H9 (cell line): ENCODE results near the gene PTPRS. TPM values are rescaled to one million over a fixed set of nuclear protein-coding genes. Genes with fewer than 3 reads are reported as not detected.
A peak's percentile ranks its signal among the peaks of the same experiment; 100 is the strongest.

Experiments used
- DNase-seq: peaks from one replicate; pipeline ENCODE4 v3.0.0-alpha.2; 2017
- H2AFZ ChIP-seq: one replicate; pipeline ENCODE4 v1.6.1; 2013; ENCODE audit warnings: mild to moderate bottlenecking, low read length, control low read depth, moderate library complexity
- H2AK5ac ChIP-seq: 2 replicates; pipeline ENCODE4 v1.6.1; 2013; ENCODE audit warnings: low read length, control low read depth, mixed read lengths; ENCODE audit not compliant: insufficient read length
- H2BK120ac ChIP-seq: one replicate; pipeline ENCODE4 v1.6.1; 2013; ENCODE audit warnings: low read depth, mild to moderate bottlenecking, low read length, control low read depth, inconsistent platforms; ENCODE audit not compliant: poor library complexity, severe bottlenecking
- H2BK12ac ChIP-seq: 2 replicates; pipeline ENCODE4 v1.6.1; 2013; ENCODE audit warnings: low read length, control low read depth, mixed read lengths, low read depth; ENCODE audit not compliant: insufficient read length
- H2BK15ac ChIP-seq: 2 replicates; pipeline ENCODE4 v1.6.1; 2013; ENCODE audit warnings: low read depth, low read length, control low read depth
- H2BK20ac ChIP-seq: one replicate; pipeline ENCODE4 v1.6.1; 2013; ENCODE audit warnings: low read depth, mild to moderate bottlenecking, low read length, control low read depth, inconsistent platforms; ENCODE audit not compliant: poor library complexity, severe bottlenecking
- H2BK5ac ChIP-seq: 2 replicates; pipeline ENCODE4 v1.6.1; 2013; ENCODE audit warnings: low read length, control low read depth, mixed read lengths; ENCODE audit not compliant: insufficient read length
- H3K14ac ChIP-seq: 2 replicates; pipeline ENCODE4 v1.6.1; 2013; ENCODE audit warnings: low read length, control low read depth; ENCODE audit not compliant: insufficient read depth
- H3K18ac ChIP-seq: 2 replicates; pipeline ENCODE4 v1.6.1; 2013; ENCODE audit warnings: low read depth, mild to moderate bottlenecking, mixed read lengths, low read length, control low read depth; ENCODE audit not compliant: insufficient read length
- H3K23ac ChIP-seq: 2 replicates; pipeline ENCODE4 v1.6.1; 2013; ENCODE audit warnings: low read length, control low read depth, mixed read lengths, low read depth; ENCODE audit not compliant: insufficient read length
- H3K23me2 ChIP-seq: 2 replicates; pipeline ENCODE4 v1.6.1; 2013; ENCODE audit warnings: low read depth, mild to moderate bottlenecking, mixed read lengths, low read length, control low read depth; ENCODE audit not compliant: insufficient read length, poor library complexity, severe bottlenecking
- H3K27ac ChIP-seq: 2 replicates; pipeline ENCODE4 v1.5.1; 2013; ENCODE audit warnings: low read length, control low read depth, mixed read lengths, low read depth; ENCODE audit not compliant: insufficient read length
- H3K27me3 ChIP-seq: 2 replicates; pipeline ENCODE4 v1.6.1; 2013; ENCODE audit warnings: low read length, control low read depth, inconsistent platforms; ENCODE audit not compliant: insufficient read depth
- H3K4ac ChIP-seq: 2 replicates; pipeline ENCODE4 v1.6.1; 2013; ENCODE audit warnings: low read depth, mild to moderate bottlenecking, control low read depth, inconsistent platforms, low read length, moderate library complexity
- H3K4me1 ChIP-seq: 2 replicates; pipeline ENCODE4 v1.6.1; 2013; ENCODE audit warnings: low read length, control low read depth, inconsistent platforms; ENCODE audit not compliant: insufficient read depth
- H3K4me2 ChIP-seq: 2 replicates; pipeline ENCODE4 v1.6.1; 2013; ENCODE audit warnings: low read length, control low read depth, mixed read lengths; ENCODE audit not compliant: insufficient read length, insufficient read depth
- H3K56ac ChIP-seq: 2 replicates; pipeline ENCODE4 v1.6.1; 2013; ENCODE audit warnings: low read depth, mild to moderate bottlenecking, mixed read lengths, low read length, control low read depth; ENCODE audit not compliant: insufficient read length
- H3K79me1 ChIP-seq: 2 replicates; pipeline ENCODE4 v1.6.1; 2013; ENCODE audit warnings: low read depth, mild to moderate bottlenecking, moderate library complexity, low read length, control low read depth, inconsistent platforms; ENCODE audit not compliant: insufficient read depth, poor library complexity, severe bottlenecking
- H3K79me2 ChIP-seq: 2 replicates; pipeline ENCODE4 v1.6.1; 2013; ENCODE audit warnings: low read length, control low read depth, inconsistent platforms; ENCODE audit not compliant: insufficient read depth
- H3K9ac ChIP-seq: 2 replicates; pipeline ENCODE4 v1.6.1; 2013; ENCODE audit warnings: low read length, control low read depth, mixed read lengths; ENCODE audit not compliant: insufficient read length; ENCODE audit errors: extremely low read depth
- H3K9me3 ChIP-seq: one replicate; pipeline ENCODE4 v1.6.1; 2013; ENCODE audit warnings: low read depth, low read length, inconsistent platforms; ENCODE audit not compliant: control insufficient read depth
- H3T11ph ChIP-seq: one replicate; pipeline ENCODE4 v1.6.1; 2013; ENCODE audit warnings: mild to moderate bottlenecking, low read length, control low read depth, inconsistent platforms
- H4K20me1 ChIP-seq: one replicate; pipeline ENCODE4 v1.6.1; 2013; ENCODE audit not compliant: control insufficient read depth, insufficient read length, insufficient read depth
- H4K5ac ChIP-seq: 2 replicates; pipeline ENCODE4 v1.6.1; 2013; ENCODE audit warnings: low read depth, mild to moderate bottlenecking, mixed read lengths, low read length, control low read depth; ENCODE audit not compliant: insufficient read length
- H4K8ac ChIP-seq: replicated peaks from 2 replicates; pipeline ENCODE4 v1.6.1; 2013; ENCODE audit warnings: low read length, control low read depth, mixed read lengths, low read depth; ENCODE audit not compliant: insufficient read length
- H4K91ac ChIP-seq: 2 replicates; pipeline ENCODE4 v1.6.1; 2013; ENCODE audit warnings: low read depth, mild to moderate bottlenecking, moderate library complexity, mixed read lengths, low read length, control low read depth; ENCODE audit not compliant: insufficient read length
- H3K27ac Mint-ChIP-seq, 3 experiments: 2 replicates in 2 of 3; 3 replicates in 1 of 3; pipeline ENCODE4 v1.8.0; 2020 to 2021; ENCODE audit warnings: mixed read lengths in 3 of 3, mild to moderate bottlenecking in 1 of 3, moderate library complexity in 1 of 3
- H3K27me3 Mint-ChIP-seq: 2 replicates; pipeline ENCODE4 v1.8.0; 2021; ENCODE audit warnings: low read depth, mild to moderate bottlenecking, moderate library complexity, mixed read lengths
- H3K36me3 Mint-ChIP-seq, 3 experiments: 2 replicates in 2 of 3; 3 replicates in 1 of 3; pipeline ENCODE4 v1.8.0; 2020 to 2021; ENCODE audit warnings: low read depth in 3 of 3, mixed read lengths in 3 of 3; ENCODE audit not compliant: insufficient read depth in 1 of 3
- H3K4me1 Mint-ChIP-seq, 2 experiments: 2 replicates each; pipeline ENCODE4 v1.8.0; 2020; ENCODE audit warnings: mixed read lengths in 2 of 2
- H3K4me3 Mint-ChIP-seq, 2 experiments: 2 replicates in 1 of 2; 3 replicates in 1 of 2; pipeline ENCODE4 v1.8.0; 2020 to 2021; ENCODE audit warnings: mild to moderate bottlenecking in 2 of 2, mixed read lengths in 2 of 2, moderate library complexity in 1 of 2
- H3K9me3 Mint-ChIP-seq, 2 experiments: 2 replicates in 1 of 2; 3 replicates in 1 of 2; pipeline ENCODE4 v1.8.0; 2020; ENCODE audit warnings: mild to moderate bottlenecking in 2 of 2, mixed read lengths in 2 of 2, moderate library complexity in 1 of 2
- CTCF ChIP-seq: fragments of 200-600 bp; sonication (generic); conservative IDR thresholded peaks from 3 replicates; pipeline ENCODE4 v1.8.0; 2021; ENCODE audit warnings: antibody characterized with exemption, mild to moderate bottlenecking
- WGBS: extraction: QIAGEN DNeasy Blood & Tissue Kit; methylation state at CpG from one replicate; pipeline ENCODE4 v1.1.7; 2013; ENCODE audit warnings: missing lambda C conversion rate, low lambda C conversion rate, mixed read lengths; ENCODE audit not compliant: insufficient read length; ENCODE audit errors: extremely low coverage; 5-methylcytosine and 5-hydroxymethylcytosine counted together
- total RNA-seq: library from RNA; stranded (reverse); gene quantifications from 2 replicates; pipeline ENCODE4 v1.2.1, GENCODE V29; 2021

The PTPRS gene
- total RNA-seq, 1 experiment from 2014 or later, result 186 TPM

- H3K27ac ChIP-seq, result no peak overlapping the region
- H3K9ac ChIP-seq, result peak overlapping the region; percentile 30
- H2BK120ac ChIP-seq, result no peak overlapping the region
- H2BK5ac ChIP-seq, result no peak overlapping the region
- peak overlapping the region; percentile 39 for H3K18ac ChIP-seq
- H4K5ac ChIP-seq, result no peak overlapping the region
- no peak overlapping the region for H3K4ac ChIP-seq
- H3K23ac ChIP-seq, result no peak overlapping the region
- no peaks in the 10 kb centered on the region for H4K20me1 ChIP-seq
- peaks cover 20% of the 10 kb centered on the region; the same call in 1 of the 2 replicates for H3K79me2 ChIP-seq
- H2AK5ac ChIP-seq, result no peak overlapping the region
- H4K8ac ChIP-seq, result no peak overlapping the region
- peaks cover 10% of the 10 kb centered on the region for H3K23me2 ChIP-seq
- no peak overlapping the region for H3T11ph ChIP-seq
- H3K4me2 ChIP-seq, result peak overlapping the region; percentile 72
- no peak overlapping the region for H4K91ac ChIP-seq
- Mint-ChIP-seq H3K4me3 (peak overlapping the region; percentile 69 to 90), H3K9me3 (peaks cover 4 to 5% of the 10 kb centered on the region in 2 experiments; a peak in 4 of 5 replicates), H3K27me3 (peaks cover 33% of the 10 kb centered on the region), H3K36me3 (peaks cover 0 to 15% (median 8%) of the 10 kb centered on the region in 3 experiments; a peak in 6 of 7 replicates), H3K27ac (peak overlapping the region; percentile 86 to 97 (median 88); a peak in 6 of 7 replicates), H3K4me1 (peaks cover 25 to 39% of the 10 kb centered on the region in 2 experiments)
- H3K79me1 ChIP-seq, result no peaks in the 10 kb centered on the region
- peak overlapping the region; percentile 45; the same call in 1 of the 2 replicates for H3K14ac ChIP-seq
- DNase-seq, result no peak
- no CpG with 5 or more reads among the region's 39 CpGs for WGBS
- no peak overlapping the region for H2BK15ac ChIP-seq
- H3K9me3 ChIP-seq, result no peaks in the 10 kb centered on the region
- TF ChIP-seq CTCF, result no peak
- H2AFZ ChIP-seq, result no peak overlapping the region
- H2BK12ac ChIP-seq, result no peak overlapping the region
- H3K4me1 ChIP-seq, result no peaks in the 10 kb centered on the region
- H3K56ac ChIP-seq, result no peak overlapping the region
- peaks cover 6% of the 10 kb centered on the region for H3K27me3 ChIP-seq
- no peak overlapping the region for H2BK20ac ChIP-seq
Measured at GRCh38 chr19:5339198-5339949, 1.2 kb downstream of the PTPRS start.
